ENCODE data around the gene ACSL6.
A peak's percentile ranks its signal among the peaks of the same experiment; 100 is the strongest.

The ACSL6 gene

GRCh38 chr5:132017316-132017715, 5.9 kb upstream of the ACSL6 start:
- no peak for DNase-seq (ENCODE audit: low read depth in 3 of 3)

GRCh38 chr5:132016721-132017250, 5.3 kb upstream of the ACSL6 start:
- no peak for DNase-seq (ENCODE audit: low read depth in 3 of 3)

- no peak for DNase-seq (ENCODE audit: low read depth in 3 of 3)
These were observed 2.3 kb upstream of the ACSL6 start for GRCh38 chr5:132013711-132014110.

- DNase-seq (ENCODE audit: low read depth in 3 of 3), result no peak
These were observed 1.7 kb upstream of the ACSL6 start for GRCh38 chr5:132013006-132013689.

GRCh38 chr5:132012371-132013005, 1.0 kb upstream of the ACSL6 start:
- no peak for DNase-seq (ENCODE audit: low read depth in 3 of 3)

DNA sequence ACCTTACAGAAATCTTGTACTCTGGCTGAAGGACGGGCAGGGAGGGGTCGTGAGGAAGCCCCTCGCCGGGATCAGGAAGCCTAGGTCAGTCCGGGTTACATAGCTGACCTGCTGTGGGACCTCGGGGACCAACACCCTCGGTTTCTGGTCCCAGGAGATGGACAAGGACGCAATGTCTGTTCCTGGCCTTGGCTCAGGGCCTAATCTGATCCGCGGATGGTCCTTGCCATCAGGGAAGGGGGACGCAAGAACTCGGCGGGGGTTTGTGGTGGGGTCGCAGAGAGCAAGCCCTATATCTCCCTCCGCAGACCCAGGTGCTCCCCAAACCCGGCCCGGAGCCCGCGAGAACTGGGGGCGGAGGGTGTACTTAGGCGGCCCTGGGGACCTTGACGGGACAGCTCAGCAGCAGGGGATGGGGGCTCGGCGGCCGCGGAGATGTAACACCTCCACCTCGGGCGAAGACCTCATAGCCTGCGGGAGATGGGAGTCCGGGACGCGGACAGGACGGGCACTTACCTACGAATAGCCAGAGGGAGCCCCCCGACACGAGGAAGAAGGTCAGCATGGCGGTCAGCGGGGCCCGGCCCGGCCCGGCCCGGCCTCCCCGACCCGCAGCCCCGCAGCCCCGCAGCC, 353 bp downstream of the ACSL6 start:
- DNase-seq (ENCODE audit: low read depth in 3 of 3), result no peak

DNA sequence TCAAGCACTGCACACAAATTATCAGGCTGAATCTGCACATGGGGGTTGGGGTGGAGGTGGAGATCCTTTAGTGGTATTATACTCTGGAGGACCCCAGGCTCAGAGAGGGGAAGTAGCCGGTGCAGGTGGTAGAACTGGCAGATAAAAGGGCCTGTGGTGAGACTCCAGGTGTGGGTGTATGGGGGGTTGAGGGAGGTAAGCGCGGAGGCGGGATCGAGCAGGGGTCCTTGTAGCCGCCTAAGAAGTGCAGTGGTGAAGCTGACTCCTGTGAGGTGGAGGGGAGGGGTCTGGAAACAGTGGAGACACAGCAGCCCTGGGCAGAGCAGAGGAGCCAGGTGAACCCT, 841 bp downstream of the ACSL6 start:
- DNase-seq (ENCODE audit: low read depth in 3 of 3), result no peak

- DNase-seq (ENCODE audit: low read depth in 3 of 3), result no peak
These were observed 1.6 kb downstream of the ACSL6 start for GRCh38 chr5:132009706-132010405.

- DNase-seq (ENCODE audit: low read depth in 3 of 3), result no peak
These were observed 2.3 kb downstream of the ACSL6 start for GRCh38 chr5:132008961-132009680.

DNA sequence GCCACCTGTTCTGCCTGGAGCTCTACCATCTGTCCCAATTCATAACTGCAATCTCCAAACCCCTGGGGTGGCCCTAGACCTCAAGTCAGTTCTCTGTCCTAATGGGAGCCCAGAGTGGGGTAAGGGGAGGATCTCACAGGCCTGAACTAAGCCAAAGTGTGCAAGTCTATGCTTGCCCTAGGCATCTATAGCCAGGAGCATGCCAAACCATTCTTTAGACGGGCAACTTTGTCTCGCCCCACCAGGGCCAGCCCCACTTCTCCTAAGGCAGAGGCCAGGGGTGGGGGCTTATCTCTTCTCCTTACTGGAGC, 3.3 kb downstream of the ACSL6 start:
- no peak for DNase-seq (ENCODE audit: low read depth in 3 of 3)

DNA sequence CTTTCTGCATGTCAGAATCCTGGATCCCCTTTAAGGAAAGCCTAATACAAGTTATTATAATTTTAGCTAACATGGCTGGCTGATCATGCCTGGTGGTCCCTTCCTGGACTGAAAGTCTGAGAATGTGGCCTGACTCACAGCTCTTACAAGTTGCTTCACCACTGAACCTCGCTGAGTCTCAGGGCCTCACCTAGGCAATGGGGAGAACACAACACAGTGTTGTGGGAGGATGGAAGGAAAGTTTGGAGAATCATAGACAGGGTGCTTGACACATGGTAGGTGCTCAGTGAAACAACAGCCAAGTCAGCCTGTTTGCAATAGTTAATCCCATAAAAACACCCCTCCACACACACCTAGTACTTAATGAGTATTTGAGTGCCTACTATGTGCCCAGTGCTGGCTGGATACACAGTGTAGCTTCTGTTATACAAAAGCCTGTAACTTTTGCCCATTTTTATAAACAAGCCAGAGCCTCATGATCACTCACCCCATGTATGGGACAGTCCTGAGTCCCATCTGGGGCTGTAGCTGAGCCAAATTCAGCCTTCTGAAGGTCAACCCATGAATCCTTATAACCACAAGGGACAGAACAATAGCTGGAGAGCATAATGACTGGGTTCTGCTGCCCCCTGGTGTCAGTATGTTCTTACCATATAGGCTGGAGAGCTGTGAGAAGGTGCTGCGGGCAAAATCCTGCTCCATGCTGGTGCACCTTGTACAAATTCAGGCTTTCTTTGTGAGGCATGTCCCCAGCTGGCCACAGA, 3.9 kb downstream of the ACSL6 start:
- peak; percentile 43 to 63 (median 49) for DNase-seq (ENCODE audit: low read depth in 3 of 3)

DNA sequence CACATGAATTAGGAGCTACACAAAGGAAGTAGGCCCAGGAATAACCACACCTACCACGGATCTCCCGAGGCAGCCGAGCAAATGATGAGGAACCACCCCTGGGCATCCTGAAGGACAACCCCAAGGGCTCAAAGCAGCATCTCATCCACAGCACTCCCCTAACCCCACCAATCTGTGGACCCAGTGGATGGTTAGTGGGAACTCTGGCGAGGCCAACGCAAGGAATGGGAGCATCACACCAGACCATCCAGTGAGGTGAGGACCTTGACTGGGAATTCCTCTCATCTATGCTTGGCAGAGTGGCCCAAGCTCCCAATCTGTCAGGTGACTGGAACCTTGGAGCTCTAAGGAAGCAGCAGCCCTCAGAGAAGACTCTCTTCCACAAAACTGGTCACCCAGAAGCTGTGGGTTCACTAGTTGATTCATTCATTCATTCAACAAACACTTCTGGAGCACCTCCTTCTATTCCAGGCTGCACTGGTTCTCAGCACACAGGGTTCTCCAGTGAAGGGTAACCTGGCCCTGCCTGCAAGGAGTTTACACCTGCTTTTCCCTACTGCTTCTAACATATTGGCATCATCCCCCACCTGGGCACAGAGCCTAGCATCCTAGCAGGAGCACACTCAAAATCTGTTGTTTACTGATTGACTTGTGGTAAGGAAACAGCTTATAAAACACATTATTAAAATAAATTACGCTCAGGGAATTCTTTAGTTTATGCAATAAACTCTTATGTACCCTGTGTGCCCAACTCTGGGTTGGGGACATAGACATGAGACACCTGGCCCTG, 4.9 kb downstream of the ACSL6 start:
- no peak for DNase-seq (ENCODE audit: low read depth in 3 of 3)

- DNase-seq (ENCODE audit: low read depth in 3 of 3), result no peak
These were observed 5.9 kb downstream of the ACSL6 start for GRCh38 chr5:132005591-132005990.

DNA sequence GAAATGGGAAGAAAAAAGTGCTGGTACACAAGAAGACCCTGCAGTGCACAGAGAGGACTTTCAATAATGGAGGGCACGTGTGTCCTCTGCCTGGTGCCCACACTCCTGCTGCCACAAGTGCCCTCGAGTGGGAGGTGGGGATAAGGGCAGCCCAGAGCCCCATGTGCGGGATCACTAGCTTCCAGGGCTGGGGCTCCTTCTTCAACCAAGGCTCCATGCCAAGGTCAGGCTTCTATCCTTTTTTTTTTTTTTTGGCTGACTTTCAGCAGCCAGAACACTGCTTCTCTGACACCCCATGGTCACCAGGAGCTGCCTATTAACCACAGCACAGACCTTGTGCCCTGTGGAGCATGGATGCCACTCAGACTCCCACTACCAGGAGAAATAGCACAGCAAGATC, 7.5 kb downstream of the ACSL6 start:
- DNase-seq (ENCODE audit: low read depth in 3 of 3), result no peak

- DNase-seq (ENCODE audit: low read depth in 3 of 3), result no peak
These were observed 8.2 kb downstream of the ACSL6 start for GRCh38 chr5:132003170-132003744.

- no peak for DNase-seq (ENCODE audit: low read depth in 3 of 3)
These were observed 8.7 kb downstream of the ACSL6 start for GRCh38 chr5:132002757-132003156.

DNA sequence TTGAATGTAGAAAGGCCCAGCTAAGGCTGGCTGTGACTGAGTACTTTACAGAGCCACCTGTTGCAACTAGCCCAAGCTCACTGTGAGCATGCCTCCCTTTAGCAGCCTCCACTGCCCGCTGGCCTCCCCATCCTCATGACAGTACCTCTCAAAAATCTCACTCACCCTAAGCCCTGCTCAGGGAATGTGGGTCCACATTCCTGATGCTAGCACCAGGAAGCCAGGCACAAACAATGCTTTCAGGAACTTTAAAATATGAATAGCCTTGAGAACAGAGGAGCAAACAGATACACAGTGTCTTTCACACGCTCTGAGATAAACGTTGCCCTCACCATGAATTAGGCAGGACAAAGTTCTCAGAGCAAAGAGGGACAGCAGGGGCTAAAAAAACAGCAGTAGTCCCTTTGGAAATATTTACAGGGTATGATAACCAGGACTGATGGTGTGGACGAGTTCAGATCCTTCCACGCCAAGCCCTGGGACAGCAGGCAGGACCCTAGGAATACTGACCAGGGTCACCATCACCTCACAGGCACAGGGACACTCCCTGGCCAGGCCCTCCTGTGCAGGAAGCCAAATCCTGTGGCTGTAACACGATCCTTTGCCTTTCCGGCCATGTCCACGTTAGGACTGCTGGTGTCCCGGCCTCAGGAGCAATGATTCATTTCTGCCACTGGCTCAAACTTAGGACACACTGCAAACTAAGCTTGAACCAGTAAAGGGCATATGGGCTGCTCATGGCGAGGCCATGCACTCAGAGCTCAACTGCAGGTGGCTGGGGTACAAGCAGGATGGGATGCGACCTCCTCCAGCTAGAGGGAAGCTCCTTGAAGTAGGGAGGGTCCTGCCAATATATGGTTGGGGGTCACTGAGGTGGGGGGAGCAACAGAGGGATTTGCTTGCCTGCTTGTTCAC, 9.6 kb downstream of the ACSL6 start:
- no peak for DNase-seq (ENCODE audit: low read depth in 3 of 3)

DNA sequence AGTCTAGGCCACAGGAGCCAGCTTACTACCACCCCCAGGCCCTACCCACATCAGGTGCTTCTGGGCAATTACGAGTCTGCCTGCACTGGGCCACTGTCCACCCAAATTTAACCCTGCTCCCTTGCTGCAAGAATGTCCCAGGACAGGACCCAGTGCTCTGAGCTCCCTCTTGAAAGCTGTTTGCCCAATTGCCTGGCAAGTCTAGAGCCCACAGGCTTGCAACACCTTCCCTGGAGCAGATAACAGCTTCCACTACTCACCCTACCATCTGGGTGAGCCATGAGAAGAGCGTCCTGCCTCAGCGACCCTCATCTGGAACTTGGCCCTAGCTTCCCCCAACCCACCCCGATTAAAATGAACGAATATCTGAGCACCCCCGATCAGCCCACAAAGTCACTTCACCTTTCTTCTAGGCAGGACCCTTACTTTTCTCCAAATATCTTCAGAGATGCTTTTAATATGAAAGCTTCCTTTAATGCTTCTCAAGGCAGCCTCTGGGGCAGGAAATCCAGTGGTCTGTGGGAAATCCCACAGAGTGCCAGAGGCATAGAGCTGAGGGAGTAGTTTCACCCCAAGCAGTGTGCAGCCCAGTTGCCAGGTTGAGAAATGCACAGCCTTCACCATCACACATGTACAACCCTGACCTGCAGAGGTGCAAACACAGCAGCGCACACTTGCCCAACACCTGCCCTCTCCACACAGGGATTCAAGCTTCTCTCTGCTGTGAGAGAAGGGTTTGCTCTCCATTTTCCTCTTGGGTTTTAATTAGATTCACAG, 10.6 kb downstream of the ACSL6 start:
- DNase-seq (ENCODE audit: low read depth in 3 of 3), result no peak

- no peak for DNase-seq (ENCODE audit: low read depth in 3 of 3)
These were observed 11.3 kb downstream of the ACSL6 start for GRCh38 chr5:132000241-132000490.

Measured in stimulated activated CD4-positive, alpha-beta T cell treated with anti-CD3 and anti-CD28 coated beads, TNF-alpha, amount 100 ng/mL, for 4 hours (primary cell).